PFSK-1 (cell line): ENCODE results near the gene AGK.

Experiments used
- REST ChIP-seq, 2 experiments: IDR thresholded peaks; 2 replicates each; pipeline versions ENCODE4 v1.6.1 to v1.8.0; 2011 to 2012; ENCODE audit warnings: low read depth in 2 of 2, low read length in 2 of 2, control low read depth in 1 of 2, inconsistent platforms in 1 of 2, mild to moderate bottlenecking in 1 of 2, moderate library complexity in 1 of 2; ENCODE audit not compliant: insufficient read depth in 1 of 2
- SIN3A ChIP-seq: IDR thresholded peaks from 2 replicates; pipeline ENCODE4 v1.6.1; 2012; ENCODE audit warnings: mild to moderate bottlenecking, low read length, moderate library complexity, borderline replicate concordance; ENCODE audit not compliant: insufficient read depth

DNA sequence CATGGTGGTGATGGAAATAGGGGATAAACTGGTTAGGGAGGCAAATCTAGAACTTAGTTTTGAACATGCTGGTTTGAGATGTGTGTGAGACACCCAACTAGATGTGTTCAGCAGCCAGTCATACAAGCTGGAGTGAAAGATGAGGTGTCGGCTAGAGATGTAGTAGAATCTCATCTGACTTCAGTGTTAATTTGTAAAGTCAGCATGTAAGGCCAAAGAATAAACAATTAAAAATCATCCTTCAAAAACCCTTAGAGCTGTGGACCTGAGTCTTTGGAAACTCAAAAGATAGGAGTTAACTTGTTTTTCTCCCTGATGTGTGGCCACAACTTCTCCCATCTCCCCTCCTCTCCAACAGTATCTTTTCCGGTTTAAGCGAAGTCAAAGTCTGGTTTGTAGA lies 22.8 kb upstream of the AGK start:
- no peak for TF ChIP-seq REST (IDR thresholded peaks at IDR 0.05; ENCODE audit: insufficient read depth in 1 of 2, low read depth in 2 of 2, low read length in 2 of 2)
- no peak for TF ChIP-seq SIN3A
